Testis (tissue), 3 donors: ENCODE results near the gene SMAD9. TPM values are rescaled to one million over a fixed set of nuclear protein-coding genes. Genes with fewer than 3 reads are reported as not detected.

Experiments used
- DNase-seq: peaks from one replicate; pipeline ENCODE4 v3.0.0-alpha.2; 2019
- H3K27ac ChIP-seq, 2 donors: fragments of 200-600 bp; sonication (generic); one replicate each; pipeline ENCODE4 v1.5.1; 2019
- H3K27me3 ChIP-seq: fragments of 200-600 bp; sonication (generic); one replicate; pipeline ENCODE4 v1.5.1; 2019
- H3K36me3 ChIP-seq: fragments of 200-600 bp; sonication (generic); one replicate; pipeline ENCODE4 v1.5.1; 2017; ENCODE audit warnings: low read depth; ENCODE audit errors: missing control alignments
- H3K4me1 ChIP-seq: fragments of 200-600 bp; sonication (generic); one replicate; pipeline ENCODE4 v1.5.1; 2019
- H3K4me3 ChIP-seq, 2 donors: fragments of 200-600 bp; sonication (generic); one replicate each; pipeline ENCODE4 v1.5.1; 2017 to 2019
- H3K9me3 ChIP-seq: fragments of 200-600 bp; sonication (generic); one replicate; pipeline ENCODE4 v1.5.1; 2017
- CTCF ChIP-seq, 3 experiments: fragments of 450-650 bp in 2 of 3; fragments of 200-600 bp in 1 of 3; sonication (generic) in 1 of 3; IDR thresholded peaks; one replicate each; pipeline ENCODE4 v1.5.1; 2016 to 2019; ENCODE audit warnings: antibody characterized with exemption in 3 of 3, mild to moderate bottlenecking in 2 of 3, moderate library complexity in 1 of 3
- POLR2A ChIP-seq: fragments of 450-650 bp; IDR thresholded peaks from one replicate; pipeline ENCODE4 v1.6.1; 2017; ENCODE audit warnings: antibody characterized with exemption, mild to moderate bottlenecking, moderate library complexity
- WGBS, 2 donors: methylation state at CpG; one replicate each; pipeline ENCODE4 v1.1.5; 2018; 5-methylcytosine and 5-hydroxymethylcytosine counted together
- intact Hi-C: fragments of 100-400 bp; cut with DNase I; formaldehyde crosslinking; loops from one replicate; pipeline ENCODE4 v1.15.1; 2023; ENCODE audit warnings: low total_unique reads
- polyA plus RNA-seq: library from polyadenylated mRNA; stranded (reverse); fragments of 350-450 nt; fragmentation: Illumina TruSeq; extraction: RNeasy Lipid Tissue Mini Kit (QIAGEN cat#74804); gene quantifications from one replicate; pipeline ENCODE4 v1.2.3, GENCODE V29; 2014; ENCODE audit warnings: low read depth, low replicate concordance; ENCODE audit not compliant: insufficient read depth
- total RNA-seq, 2 donors: library from RNA; depleted of rRNA; stranded (reverse); fragments of >200 nt; gene quantifications; one replicate each; pipeline ENCODE4 v1.2.3, GENCODE V29; 2016

Gene SMAD9
- total and polyA plus RNA-seq, 3 donors from 2014 or later = 4.2 to 11.3 (median 10.9) TPM

GRCh38 chr13:36840718-36841250, 79.3 kb downstream of the SMAD9 start:
- intact Hi-C loops = no loop called here
- 41 to 42% methylated on average over 3 of the region's 3 CpGs for WGBS, 2 donors
- Histone ChIP-seq H3K9me3 (no peaks in the 10 kb centered on the region), H3K36me3 (no peaks in the 10 kb centered on the region), H3K4me1 (no peaks in the 10 kb centered on the region), H3K27me3 (no peaks in the 10 kb centered on the region), H3K27ac (no peak overlapping the region), H3K4me3 (no peak overlapping the region)
- no peak for TF ChIP-seq POLR2A
- TF ChIP-seq CTCF (IDR thresholded peaks at IDR 0.05) = no peak
- DNase-seq = no peak

GRCh38 chr13:36839981-36840380, 80.1 kb downstream of the SMAD9 start:
- no peaks in the 10 kb centered on the region for H3K27me3 ChIP-seq
- 78 to 80% methylated on average over 12 of the region's 12 CpGs for WGBS, 2 donors
- H3K4me3 ChIP-seq = no peak overlapping the region
- intact Hi-C loops = no loop called here
- no peaks in the 10 kb centered on the region for H3K9me3 ChIP-seq
- no peaks in the 10 kb centered on the region for H3K36me3 ChIP-seq
- no peak for DNase-seq
- no peak overlapping the region for H3K27ac ChIP-seq
- H3K4me1 ChIP-seq = no peaks in the 10 kb centered on the region
- TF ChIP-seq CTCF (IDR thresholded peaks at IDR 0.05) (no peak), POLR2A (no peak)

GRCh38 chr13:36839281-36839680, 80.8 kb downstream of the SMAD9 start:
- no peaks in the 10 kb centered on the region for H3K4me1 ChIP-seq
- H3K27ac ChIP-seq = no peak overlapping the region
- no peaks in the 10 kb centered on the region for H3K9me3 ChIP-seq
- TF ChIP-seq POLR2A (no peak), CTCF (IDR thresholded peaks at IDR 0.05) (no peak)
- H3K27me3 ChIP-seq = no peaks in the 10 kb centered on the region
- H3K36me3 ChIP-seq = no peaks in the 10 kb centered on the region
- no peak for DNase-seq
- 59 to 70% methylated on average over 3 of the region's 3 CpGs for WGBS, 2 donors
- intact Hi-C loops = no loop called here
- H3K4me3 ChIP-seq = no peak overlapping the region

- intact Hi-C loops = no loop called here
- Histone ChIP-seq H3K36me3 (no peaks in the 10 kb centered on the region), H3K4me3 (no peak overlapping the region), H3K4me1 (no peaks in the 10 kb centered on the region), H3K27ac (no peak overlapping the region), H3K9me3 (no peaks in the 10 kb centered on the region), H3K27me3 (no peaks in the 10 kb centered on the region)
- no peak for DNase-seq
- WGBS, 2 donors = 49 to 57% methylated on average over 3 to 4 of the region's 4 CpGs
- TF ChIP-seq CTCF (IDR thresholded peaks at IDR 0.05) (no peak), POLR2A (no peak)
These were observed 82.5 kb downstream of the SMAD9 start for GRCh38 chr13:36837354-36838092.

GRCh38 chr13:36834299-36834698, 85.7 kb downstream of the SMAD9 start:
- 97 to 98% methylated on average over 3 of the region's 3 CpGs for WGBS, 2 donors
- no peak overlapping the region for H3K27ac ChIP-seq
- H3K4me1 ChIP-seq = no peaks in the 10 kb centered on the region
- H3K36me3 ChIP-seq = no peaks in the 10 kb centered on the region
- TF ChIP-seq CTCF (IDR thresholded peaks at IDR 0.05) (no peak), POLR2A (no peak)
- intact Hi-C loops = no loop called here
- H3K9me3 ChIP-seq = no peaks in the 10 kb centered on the region
- no peaks in the 10 kb centered on the region for H3K27me3 ChIP-seq
- no peak overlapping the region for H3K4me3 ChIP-seq
- DNase-seq = no peak
